ENCODE measurements around the gene SHOX.
"Not testable (repeated sequence)": the region's sequence is repeated elsewhere in the genome, so short reads cannot be mapped to it uniquely, and the experiment has no call there.

SHOX gene

GRCh38 chrX:630612-631496 lies at the start of gene SHOX:
TSS of gene SHOX (plus strand) at chrX:630791. CDS start at chrX:630898, 107 bp downstream.
- Mint-ChIP-seq H3K36me3 (peaks cover 2% of the 10 kb centered on the region), H3K27ac (no peak within 1 kb of the TSS), H3K27me3 (peaks cover 63% of the 10 kb centered on the region), H3K4me1 (peaks cover 8% of the 10 kb centered on the region), H3K4me3 (no peak within 1 kb of the TSS), H3K9me3 (peaks cover 9% of the 10 kb centered on the region)

- Mint-ChIP-seq H3K27me3 (no peaks in the 10 kb centered on the region), H3K4me1 (no peaks in the 10 kb centered on the region), H3K4me3 (no peak overlapping the region), H3K9me3 (peaks cover 15% of the 10 kb centered on the region), H3K36me3 (no peaks in the 10 kb centered on the region), H3K27ac (no peak overlapping the region)
Observed at GRCh38 chrX:581066-581465, 49.5 kb upstream of the SHOX start.

DNA sequence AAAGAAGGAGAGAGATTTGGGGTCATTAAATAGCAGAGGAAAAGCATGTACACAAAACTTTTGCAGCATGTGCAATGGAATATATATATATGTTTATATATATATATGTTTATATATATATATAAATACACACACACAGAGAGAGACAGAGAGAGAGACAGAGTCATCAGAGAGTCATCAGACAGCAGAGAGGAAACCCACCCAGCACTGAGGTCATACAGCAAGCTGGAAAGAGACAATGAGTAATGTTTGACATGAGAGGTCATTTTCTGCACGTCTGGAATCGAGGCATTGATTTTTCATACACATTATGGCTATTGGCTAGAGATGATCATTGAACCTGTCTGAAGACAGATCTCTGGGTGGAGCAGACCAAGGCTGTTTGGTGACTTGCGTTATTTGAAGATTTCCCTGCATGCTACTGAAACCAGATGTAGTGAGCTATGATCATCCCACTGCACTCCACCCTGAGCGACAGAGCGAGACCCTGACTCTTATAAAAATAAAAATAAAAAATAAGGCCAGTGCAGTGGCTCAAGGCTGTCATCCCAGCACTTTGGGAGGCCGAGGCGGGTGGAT lies 48.8 kb upstream of the SHOX start:
- Mint-ChIP-seq H3K4me1 (no peaks in the 10 kb centered on the region), H3K4me3 (no peak overlapping the region), H3K36me3 (no peaks in the 10 kb centered on the region), H3K27me3 (no peaks in the 10 kb centered on the region), H3K9me3 (peaks cover 15% of the 10 kb centered on the region), H3K27ac (no peak overlapping the region)

GRCh38 chrX:584572-584971 lies 46.0 kb upstream of the SHOX start:
- peaks cover 5% of the 10 kb centered on the region for H3K9me3 Mint-ChIP-seq
- H3K27me3 Mint-ChIP-seq = no peaks in the 10 kb centered on the region
- H3K4me3 Mint-ChIP-seq = no peak overlapping the region
- no peak overlapping the region for H3K27ac Mint-ChIP-seq
- H3K36me3 Mint-ChIP-seq = no peaks in the 10 kb centered on the region
- H3K4me1 Mint-ChIP-seq = no peaks in the 10 kb centered on the region

- H3K9me3 Mint-ChIP-seq = peaks cover 5% of the 10 kb centered on the region
- no peak overlapping the region for H3K27ac Mint-ChIP-seq
- no peaks in the 10 kb centered on the region for H3K36me3 Mint-ChIP-seq
- no peaks in the 10 kb centered on the region for H3K27me3 Mint-ChIP-seq
- no peaks in the 10 kb centered on the region for H3K4me1 Mint-ChIP-seq
- no peak overlapping the region for H3K4me3 Mint-ChIP-seq
Observed at GRCh38 chrX:585115-585808, 45.3 kb upstream of the SHOX start.

GRCh38 chrX:586351-586750 lies 44.2 kb upstream of the SHOX start:
- Mint-ChIP-seq H3K36me3 (no peaks in the 10 kb centered on the region), H3K27ac (no peak overlapping the region), H3K4me3 (no peak overlapping the region), H3K9me3 (no peaks in the 10 kb centered on the region), H3K4me1 (no peaks in the 10 kb centered on the region), H3K27me3 (no peaks in the 10 kb centered on the region)

- not testable (repeated sequence) for H3K36me3 Mint-ChIP-seq, H3K4me1 Mint-ChIP-seq, H3K9me3 Mint-ChIP-seq, H3K4me3 Mint-ChIP-seq, H3K27ac Mint-ChIP-seq, H3K27me3 Mint-ChIP-seq
Observed at GRCh38 chrX:589261-589660, 41.3 kb upstream of the SHOX start.

DNA sequence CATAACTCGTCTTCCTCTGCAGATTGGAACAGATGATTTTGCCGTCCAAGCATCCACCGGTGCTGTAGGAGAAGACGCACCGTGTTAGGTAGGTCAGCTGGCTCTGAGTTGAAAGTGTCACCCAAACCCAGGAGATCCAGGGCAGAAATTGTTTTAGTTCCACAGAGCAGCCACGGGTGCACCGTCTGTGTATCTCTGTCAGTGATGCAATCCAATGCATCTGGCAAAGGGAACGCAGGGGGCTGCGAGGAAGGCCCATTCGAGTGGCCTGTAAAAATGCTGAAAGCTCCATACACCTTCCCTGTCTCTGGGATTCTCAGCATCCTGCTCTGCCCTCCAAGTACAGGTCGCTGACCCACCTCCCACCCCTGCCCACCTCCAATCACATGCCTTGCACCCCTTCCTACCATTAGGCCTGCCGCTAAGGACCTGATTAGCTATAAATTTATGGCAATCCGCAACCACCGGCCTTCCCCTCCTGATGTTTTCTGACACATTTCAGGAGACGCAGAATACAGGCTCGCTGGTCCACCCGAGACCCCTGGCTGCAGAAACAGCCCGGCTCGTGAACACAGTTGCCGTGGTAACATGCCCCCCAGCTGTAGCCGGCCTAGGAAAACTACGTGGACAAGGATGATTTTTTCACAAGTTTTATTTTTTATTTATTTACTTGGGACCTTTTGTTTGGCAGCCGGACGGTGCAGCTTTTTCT lies 39.7 kb upstream of the SHOX start:
- no peaks in the 10 kb centered on the region for H3K4me1 Mint-ChIP-seq
- H3K27ac Mint-ChIP-seq = no peak overlapping the region
- H3K9me3 Mint-ChIP-seq = no peaks in the 10 kb centered on the region
- peaks cover 2% of the 10 kb centered on the region for H3K27me3 Mint-ChIP-seq
- no peak overlapping the region for H3K4me3 Mint-ChIP-seq
- H3K36me3 Mint-ChIP-seq = no peaks in the 10 kb centered on the region

DNA sequence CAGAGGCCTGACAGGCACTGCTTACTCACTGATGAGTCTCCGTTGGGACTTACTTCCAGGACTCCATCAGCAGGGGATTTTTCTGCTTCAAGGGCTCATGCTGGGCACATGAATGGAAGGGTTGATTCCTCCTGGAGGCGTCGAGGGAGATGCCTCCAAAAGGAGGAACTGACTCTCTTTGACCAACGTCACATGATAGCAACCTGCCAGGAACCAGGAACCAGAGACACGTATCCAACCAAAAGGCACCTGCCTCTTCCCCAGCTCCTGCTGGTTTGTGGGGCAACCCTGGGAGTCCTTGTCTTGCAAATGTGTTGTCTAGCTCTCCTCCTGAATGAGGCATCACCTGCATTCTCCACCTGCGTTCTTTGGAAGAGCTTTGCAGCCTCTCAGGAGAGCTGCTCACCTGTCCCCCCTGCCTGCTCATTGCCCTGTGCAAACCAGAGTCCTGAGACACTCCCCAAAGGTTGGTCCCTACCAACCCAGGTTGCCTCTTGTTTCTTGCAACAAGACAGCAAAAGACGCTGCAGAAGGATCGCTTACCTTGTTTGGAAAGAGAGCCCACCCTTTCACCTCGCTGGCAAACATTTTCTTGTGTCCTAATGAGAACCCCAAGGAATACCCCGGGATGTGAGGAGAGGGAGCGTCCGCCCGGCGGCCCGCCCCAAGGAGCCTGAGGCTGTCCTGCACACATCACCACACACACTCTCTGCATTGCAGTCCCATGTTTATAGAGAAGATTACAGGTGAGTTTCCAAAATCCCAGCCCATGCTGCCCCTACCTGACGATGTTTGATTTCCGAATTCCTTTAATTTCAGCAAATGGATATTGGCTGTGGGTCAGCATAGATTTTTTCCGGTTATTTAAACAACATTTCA lies 30.5 kb upstream of the SHOX start:
- Mint-ChIP-seq H3K27me3 (no peaks in the 10 kb centered on the region), H3K4me1 (no peaks in the 10 kb centered on the region), H3K27ac (no peak overlapping the region), H3K9me3 (peaks cover 10% of the 10 kb centered on the region), H3K4me3 (no peak overlapping the region), H3K36me3 (no peaks in the 10 kb centered on the region)

- H3K27ac Mint-ChIP-seq, H3K4me1 Mint-ChIP-seq, H3K27me3 Mint-ChIP-seq, H3K9me3 Mint-ChIP-seq, H3K4me3 Mint-ChIP-seq, H3K36me3 Mint-ChIP-seq: not testable (repeated sequence)
Observed at GRCh38 chrX:603029-603428, 27.6 kb upstream of the SHOX start.

- not testable (repeated sequence) for H3K36me3 Mint-ChIP-seq, H3K4me1 Mint-ChIP-seq, H3K27me3 Mint-ChIP-seq, H3K4me3 Mint-ChIP-seq, H3K9me3 Mint-ChIP-seq, H3K27ac Mint-ChIP-seq
Observed at GRCh38 chrX:604616-605015, 26.0 kb upstream of the SHOX start.

GRCh38 chrX:608088-608487 lies 22.5 kb upstream of the SHOX start:
- H3K4me3 Mint-ChIP-seq, H3K27me3 Mint-ChIP-seq, H3K27ac Mint-ChIP-seq, H3K4me1 Mint-ChIP-seq, H3K9me3 Mint-ChIP-seq, H3K36me3 Mint-ChIP-seq: not testable (repeated sequence)

DNA sequence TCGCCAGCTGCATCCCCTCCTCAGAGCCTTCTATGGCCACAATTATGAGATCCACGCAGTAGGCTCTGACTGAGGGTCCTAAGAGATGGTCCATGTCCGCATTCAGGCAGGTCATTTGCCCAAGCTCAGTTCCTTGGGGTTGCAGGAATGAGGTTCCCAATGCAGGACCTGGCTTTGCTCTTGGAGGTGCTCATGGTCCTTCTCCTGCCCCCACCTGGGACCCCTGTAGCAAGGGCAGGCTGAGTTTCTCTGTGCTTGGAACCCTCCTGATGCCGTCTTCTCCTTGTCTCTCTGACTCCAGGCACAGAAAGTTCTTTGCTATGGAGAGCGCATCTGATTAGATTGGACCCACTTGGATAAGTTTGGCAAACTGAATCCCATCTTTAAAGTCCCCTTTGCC lies 16.5 kb upstream of the SHOX start:
- Mint-ChIP-seq H3K4me3 (no peak overlapping the region), H3K4me1 (no peaks in the 10 kb centered on the region), H3K27ac (no peak overlapping the region), H3K36me3 (peaks cover 3% of the 10 kb centered on the region), H3K27me3 (peaks cover 20% of the 10 kb centered on the region), H3K9me3 (no peaks in the 10 kb centered on the region)

DNA sequence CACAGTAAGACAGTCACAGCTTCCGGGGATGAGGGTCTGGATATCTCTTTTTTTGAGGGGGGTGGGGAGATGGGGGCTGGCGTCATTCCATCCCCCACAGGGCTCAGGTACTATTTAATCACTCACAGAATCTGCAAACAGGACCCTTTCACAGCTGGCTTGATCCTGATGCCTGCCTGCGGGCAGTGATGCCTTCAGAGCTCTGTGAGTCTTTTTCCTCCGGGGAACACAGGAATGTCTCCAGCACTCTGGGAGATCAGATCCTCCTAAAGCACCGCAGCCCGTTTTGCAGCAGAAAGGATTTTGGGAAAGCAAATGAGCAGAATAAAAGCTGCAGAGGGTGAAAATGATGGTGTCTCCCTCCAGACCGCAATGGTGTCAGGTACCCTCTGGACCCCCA lies 13.2 kb upstream of the SHOX start:
- Mint-ChIP-seq H3K36me3 (no peaks in the 10 kb centered on the region), H3K4me3 (no peak overlapping the region), H3K4me1 (peaks cover 3% of the 10 kb centered on the region), H3K27me3 (peaks cover 25% of the 10 kb centered on the region), H3K27ac (no peak overlapping the region), H3K9me3 (no peaks in the 10 kb centered on the region)

GRCh38 chrX:617891-618290 lies 12.7 kb upstream of the SHOX start:
- Mint-ChIP-seq H3K9me3 (no peaks in the 10 kb centered on the region), H3K27ac (no peak overlapping the region), H3K27me3 (peaks cover 29% of the 10 kb centered on the region), H3K4me1 (peaks cover 8% of the 10 kb centered on the region), H3K36me3 (no peaks in the 10 kb centered on the region), H3K4me3 (no peak overlapping the region)
